ENCODE measurements around the gene SLAMF9.

The SLAMF9 gene

GRCh38 chr1:159934136-159935039 lies 19.6 kb downstream of the SLAMF9 start:
- no peak for DNase-seq (ENCODE audit: low read depth in 3 of 3, low spot score in 1 of 3)

- no peak for DNase-seq (ENCODE audit: low read depth in 3 of 3, low spot score in 1 of 3)
Measured at GRCh38 chr1:159933347-159933746, 20.7 kb downstream of the SLAMF9 start.

GRCh38 chr1:159932296-159933285 lies 21.4 kb downstream of the SLAMF9 start:
- no peak for DNase-seq (ENCODE audit: low read depth in 3 of 3, low spot score in 1 of 3)

GRCh38 chr1:159931795-159932173 lies 22.3 kb downstream of the SLAMF9 start:
- DNase-seq (ENCODE audit: low read depth in 3 of 3, low spot score in 1 of 3): no peak

- DNase-seq (ENCODE audit: low read depth in 3 of 3, low spot score in 1 of 3): no peak
Measured at GRCh38 chr1:159931101-159931794, 22.8 kb downstream of the SLAMF9 start.

GRCh38 chr1:159930634-159931033 lies 23.4 kb downstream of the SLAMF9 start:
- DNase-seq (ENCODE audit: low read depth in 3 of 3, low spot score in 1 of 3): no peak

- DNase-seq (ENCODE audit: low read depth in 3 of 3, low spot score in 1 of 3): no peak
Measured at GRCh38 chr1:159930216-159930615, 23.8 kb downstream of the SLAMF9 start.

GRCh38 chr1:159929155-159930051 lies 24.6 kb downstream of the SLAMF9 start:
- DNase-seq (ENCODE audit: low read depth in 3 of 3, low spot score in 1 of 3): no peak

GRCh38 chr1:159928491-159929050 lies 25.5 kb downstream of the SLAMF9 start:
- DNase-seq (ENCODE audit: low read depth in 3 of 3, low spot score in 1 of 3): no peak

GRCh38 chr1:159927849-159928431 lies 26.1 kb downstream of the SLAMF9 start:
- no peak for DNase-seq (ENCODE audit: low read depth in 3 of 3, low spot score in 1 of 3)

GRCh38 chr1:159927211-159927848 lies 26.7 kb downstream of the SLAMF9 start:
- no peak for DNase-seq (ENCODE audit: low read depth in 3 of 3, low spot score in 1 of 3)

- no peak for DNase-seq (ENCODE audit: low read depth in 3 of 3, low spot score in 1 of 3)
Measured at GRCh38 chr1:159925719-159926078, 28.3 kb downstream of the SLAMF9 start.

- peak; percentile 76 to 89 (median 82) for DNase-seq (ENCODE audit: low read depth in 3 of 3, low spot score in 1 of 3)
Measured at GRCh38 chr1:159924791-159925718, 29.0 kb downstream of the SLAMF9 start, which contains the start of gene TAGLN2. TSS of gene TAGLN2 (minus strand) at chr1:159925507. CDS start at chr1:159920509, 4,998 bp downstream.

- DNase-seq (ENCODE audit: low read depth in 3 of 3, low spot score in 1 of 3): peak; percentile 17 to 35 (median 26)
Measured at GRCh38 chr1:159924025-159924790, 29.8 kb downstream of the SLAMF9 start.

GRCh38 chr1:159923203-159924024 lies 30.6 kb downstream of the SLAMF9 start:
- peak; percentile 51 to 78 (median 65) for DNase-seq (ENCODE audit: low read depth in 3 of 3, low spot score in 1 of 3)
